ENCODE measurements around the gene IFT57.

IFT57 gene

DNA sequence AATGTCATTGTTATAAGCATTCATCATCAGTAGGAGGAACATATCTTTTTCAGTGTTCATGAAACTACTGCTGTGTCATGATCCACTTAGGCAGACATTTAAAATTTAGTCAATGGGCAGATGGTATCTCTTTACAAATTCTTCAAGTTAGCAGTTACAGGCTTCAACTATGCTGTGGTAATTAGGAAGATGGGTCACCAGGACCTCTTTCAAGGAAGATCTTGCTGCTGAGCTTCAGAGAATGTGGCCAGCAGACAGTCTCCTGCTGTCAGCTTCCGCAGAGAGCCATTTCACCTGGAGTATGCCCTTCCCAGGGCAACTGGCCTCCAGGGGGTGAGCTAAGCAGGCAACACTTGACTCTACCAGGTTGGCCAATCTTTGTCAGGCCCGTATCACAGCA is 19.4 kb downstream of the IFT57 start:
- no peak overlapping the region for H2AFZ ChIP-seq (ENCODE audit: low read depth, low read length, severe bottlenecking)
- no peaks in the 10 kb centered on the region for H3K79me2 ChIP-seq (ENCODE audit: insufficient read depth, low read length)
- H3K27ac ChIP-seq (ENCODE audit: low read depth, low read length): no peak overlapping the region
- peaks cover 4% of the 10 kb centered on the region; the same call in 1 of the 2 replicates for H3K36me3 ChIP-seq (ENCODE audit: low read length)
- TF ChIP-seq, protein P1, sequence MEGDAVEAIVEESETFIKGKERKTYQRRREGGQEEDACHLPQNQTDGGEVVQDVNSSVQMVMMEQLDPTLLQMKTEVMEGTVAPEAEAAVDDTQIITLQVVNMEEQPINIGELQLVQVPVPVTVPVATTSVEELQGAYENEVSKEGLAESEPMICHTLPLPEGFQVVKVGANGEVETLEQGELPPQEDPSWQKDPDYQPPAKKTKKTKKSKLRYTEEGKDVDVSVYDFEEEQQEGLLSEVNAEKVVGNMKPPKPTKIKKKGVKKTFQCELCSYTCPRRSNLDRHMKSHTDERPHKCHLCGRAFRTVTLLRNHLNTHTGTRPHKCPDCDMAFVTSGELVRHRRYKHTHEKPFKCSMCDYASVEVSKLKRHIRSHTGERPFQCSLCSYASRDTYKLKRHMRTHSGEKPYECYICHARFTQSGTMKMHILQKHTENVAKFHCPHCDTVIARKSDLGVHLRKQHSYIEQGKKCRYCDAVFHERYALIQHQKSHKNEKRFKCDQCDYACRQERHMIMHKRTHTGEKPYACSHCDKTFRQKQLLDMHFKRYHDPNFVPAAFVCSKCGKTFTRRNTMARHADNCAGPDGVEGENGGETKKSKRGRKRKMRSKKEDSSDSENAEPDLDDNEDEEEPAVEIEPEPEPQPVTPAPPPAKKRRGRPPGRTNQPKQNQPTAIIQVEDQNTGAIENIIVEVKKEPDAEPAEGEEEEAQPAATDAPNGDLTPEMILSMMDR (IDR thresholded peaks at IDR 0.05; ENCODE audit: insufficient read depth, low read length, poor library complexity, severe bottlenecking): no peak
- no peak for TF ChIP-seq EZH2phosphoT487 (conservative IDR thresholded peaks at IDR 0.05; ENCODE audit: low read length)
- H3F3A ChIP-seq (ENCODE audit: insufficient read depth): no peaks in the 10 kb centered on the region
- no peaks in the 10 kb centered on the region for H3K9me2 ChIP-seq (replicated peaks; ENCODE audit: insufficient read depth, low read length)
- no peak overlapping the region for H3K4me3 ChIP-seq (ENCODE audit: insufficient read depth, low read length, poor library complexity, severe bottlenecking)
- H3K9ac ChIP-seq (ENCODE audit: low read length): no peak overlapping the region
- no peaks in the 10 kb centered on the region for H3K9me3 ChIP-seq (ENCODE audit: insufficient read depth, low read length)
- no peaks in the 10 kb centered on the region for H3K27me3 ChIP-seq (ENCODE audit: low read length)
- no peaks in the 10 kb centered on the region for H4K20me1 ChIP-seq (ENCODE audit: low read depth, low read length)
- no peak overlapping the region for H3K4me2 ChIP-seq (ENCODE audit: low read depth, low read length, poor library complexity, severe bottlenecking)

DNA sequence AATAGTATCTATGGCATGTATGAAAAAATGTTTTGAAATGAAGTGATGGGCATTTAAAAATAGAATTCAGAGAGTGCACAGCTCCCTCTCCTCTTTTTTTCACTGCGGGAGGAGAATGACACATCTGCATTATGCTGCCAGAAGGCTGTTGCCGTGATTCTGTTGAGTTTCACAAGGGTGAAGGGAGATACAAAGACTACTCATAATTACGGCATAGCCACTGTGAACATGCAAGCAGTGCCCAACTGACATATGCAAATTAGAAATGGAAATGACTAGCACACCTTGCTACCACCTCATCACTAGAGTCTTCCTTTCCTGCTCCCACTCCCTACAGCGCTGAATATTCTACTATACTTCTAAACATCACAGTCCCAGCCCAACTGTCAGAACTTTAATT is 20.1 kb downstream of the IFT57 start:
- no peaks in the 10 kb centered on the region for H3F3A ChIP-seq (ENCODE audit: insufficient read depth)
- H3K79me2 ChIP-seq (ENCODE audit: insufficient read depth, low read length): no peaks in the 10 kb centered on the region
- no peak overlapping the region for H2AFZ ChIP-seq (ENCODE audit: low read depth, low read length, severe bottlenecking)
- no peak overlapping the region for H3K27ac ChIP-seq (ENCODE audit: low read depth, low read length)
- H3K4me3 ChIP-seq (ENCODE audit: insufficient read depth, low read length, poor library complexity, severe bottlenecking): no peak overlapping the region
- no peaks in the 10 kb centered on the region for H3K27me3 ChIP-seq (ENCODE audit: low read length)
- no peaks in the 10 kb centered on the region for H3K9me2 ChIP-seq (replicated peaks; ENCODE audit: insufficient read depth, low read length)
- no peaks in the 10 kb centered on the region for H3K9me3 ChIP-seq (ENCODE audit: insufficient read depth, low read length)
- peaks cover 4% of the 10 kb centered on the region; the same call in 1 of the 2 replicates for H3K36me3 ChIP-seq (ENCODE audit: low read length)
- H4K20me1 ChIP-seq (ENCODE audit: low read depth, low read length): no peaks in the 10 kb centered on the region
- no peak overlapping the region for H3K4me2 ChIP-seq (ENCODE audit: low read depth, low read length, poor library complexity, severe bottlenecking)
- no peak overlapping the region for H3K9ac ChIP-seq (ENCODE audit: low read length)
- TF ChIP-seq EZH2phosphoT487 (conservative IDR thresholded peaks at IDR 0.05; ENCODE audit: low read length): no peak
- TF ChIP-seq, protein P1 (IDR thresholded peaks at IDR 0.05; ENCODE audit: insufficient read depth, low read length, poor library complexity, severe bottlenecking): no peak

DNA sequence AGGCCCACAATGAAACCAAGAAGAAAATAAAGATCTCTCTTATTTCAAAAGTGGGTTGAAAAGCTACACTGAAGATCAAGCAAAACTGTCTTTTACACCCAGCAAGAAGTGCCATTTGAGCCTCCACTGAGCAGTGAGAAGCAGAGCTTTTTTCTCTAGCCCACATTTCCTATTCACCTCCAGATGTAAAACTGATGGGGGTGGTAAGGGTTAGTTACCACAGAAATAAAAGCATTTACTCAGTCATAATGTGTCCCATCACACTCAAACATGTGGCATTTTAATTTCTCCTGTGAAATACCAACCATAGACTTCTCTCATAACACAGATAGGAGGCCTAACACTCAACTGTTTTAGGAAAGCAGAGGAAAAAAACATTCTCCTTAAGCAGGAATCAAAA is 21.0 kb downstream of the IFT57 start:
- Histone ChIP-seq H2AFZ (ENCODE audit: low read depth, low read length, severe bottlenecking) (no peak overlapping the region), H3K9ac (ENCODE audit: low read length) (no peak overlapping the region), H3K27ac (ENCODE audit: low read depth, low read length) (no peak overlapping the region), H3K79me2 (ENCODE audit: insufficient read depth, low read length) (no peaks in the 10 kb centered on the region), H3K9me2 (replicated peaks; ENCODE audit: insufficient read depth, low read length) (no peaks in the 10 kb centered on the region), H3K4me3 (ENCODE audit: insufficient read depth, low read length, poor library complexity, severe bottlenecking) (no peak overlapping the region), H3F3A (ENCODE audit: insufficient read depth) (no peaks in the 10 kb centered on the region), H3K9me3 (ENCODE audit: insufficient read depth, low read length) (no peaks in the 10 kb centered on the region), H4K20me1 (ENCODE audit: low read depth, low read length) (no peaks in the 10 kb centered on the region), H3K36me3 (ENCODE audit: low read length) (peaks cover 3% of the 10 kb centered on the region; the same call in 1 of the 2 replicates), H3K4me2 (ENCODE audit: low read depth, low read length, poor library complexity, severe bottlenecking) (no peak overlapping the region), H3K27me3 (ENCODE audit: low read length) (no peaks in the 10 kb centered on the region)
- TF ChIP-seq, protein P1 (IDR thresholded peaks at IDR 0.05; ENCODE audit: insufficient read depth, low read length, poor library complexity, severe bottlenecking): no peak
- no peak for TF ChIP-seq EZH2phosphoT487 (conservative IDR thresholded peaks at IDR 0.05; ENCODE audit: low read length)

Data from SU-DHL-6 (cell line).